WTC11 (cell line): ENCODE measurements around the gene TM7SF3. TPM values are rescaled to one million over a fixed set of nuclear protein-coding genes. Genes with fewer than 3 reads are reported as not detected.

Experiments used
- ATAC-seq: fragments of 200-7000 bp; cut with Tn5 transposase; 2 replicates; pipeline ENCODE4 v1.10.0; 2021; ENCODE audit warnings: mild to moderate bottlenecking, moderate library complexity
- CTCF ChIA-PET: fragments of 300-600 bp; sonication (Branson Sonifier 250); formaldehyde crosslinking; loops from one replicate; lab custom pipeline; 2021; ENCODE audit warnings: antibody characterized with exemption; lab: Charles Lee
- POLR2A ChIA-PET: fragments of 350-600 bp; sonication (Branson Sonifier 250); formaldehyde crosslinking; loops from one replicate; lab custom pipeline; 2021; ENCODE audit warnings: antibody characterized with exemption; lab: Charles Lee
- DNase-seq: peaks from one replicate; pipeline ENCODE4 v3.0.0; 2021; ENCODE audit warnings: low spot score
- H3K27ac Mint-ChIP-seq: 2 replicates; pipeline ENCODE4 v1.8.0; 2021; ENCODE audit warnings: mixed read lengths
- H3K27me3 Mint-ChIP-seq: 2 replicates; pipeline ENCODE4 v1.8.0; 2021; ENCODE audit warnings: low read depth, mild to moderate bottlenecking, moderate library complexity, mixed read lengths
- H3K36me3 Mint-ChIP-seq: 2 replicates; pipeline ENCODE4 v1.8.0; 2021; ENCODE audit warnings: mixed read lengths
- H3K4me1 Mint-ChIP-seq: 2 replicates; pipeline ENCODE4 v1.8.0; 2022; ENCODE audit warnings: mixed read lengths
- H3K4me3 Mint-ChIP-seq: 2 replicates; pipeline ENCODE4 v1.8.0; 2021; ENCODE audit warnings: mild to moderate bottlenecking, moderate library complexity, mixed read lengths
- H3K9me3 Mint-ChIP-seq: 2 replicates; pipeline ENCODE4 v1.8.0; 2021; ENCODE audit warnings: mixed read lengths
- ARID4B ChIP-seq: sonication (generic); formaldehyde crosslinking; IDR thresholded peaks from 2 replicates; pipeline ENCODE4 v1.8.0; 2023; ENCODE audit warnings: missing genetic modification reagents, mild to moderate bottlenecking, borderline replicate concordance
- ERG ChIP-seq: fragments of 250-450 bp; sonication (Bioruptor Pico); IDR thresholded peaks from 2 replicates; pipeline ENCODE4 v1.8.0; 2021; ENCODE audit warnings: mild to moderate bottlenecking
- ETV6 ChIP-seq: sonication (generic); formaldehyde crosslinking; IDR thresholded peaks from 2 replicates; pipeline ENCODE4 v1.8.1; 2022; ENCODE audit warnings: mild to moderate bottlenecking, missing genetic modification reagents
- GTF2I ChIP-seq: fragments of 250-450 bp; sonication (Bioruptor Pico); conservative IDR thresholded peaks from 2 replicates; pipeline ENCODE4 v1.4.0; 2021; ENCODE audit warnings: mild to moderate bottlenecking
- JAZF1 ChIP-seq: fragments of 250-450 bp; sonication (Bioruptor Pico); IDR thresholded peaks from 2 replicates; pipeline ENCODE4 v1.9.0; 2021; ENCODE audit warnings: moderate library complexity, mild to moderate bottlenecking, inconsistent platforms
- JUN ChIP-seq: sonication (generic); formaldehyde crosslinking; IDR thresholded peaks from 2 replicates; pipeline ENCODE4 v1.8.0; 2023; ENCODE audit warnings: mild to moderate bottlenecking, missing genetic modification reagents
- NFATC4 ChIP-seq: fragments of 250-450 bp; sonication (Bioruptor Pico); IDR thresholded peaks from 2 replicates; pipeline ENCODE4 v1.9.0; 2021; ENCODE audit warnings: mild to moderate bottlenecking
- NR1H2 ChIP-seq: sonication (generic); formaldehyde crosslinking; IDR thresholded peaks from 2 replicates; pipeline ENCODE4 v1.9.0; 2021; ENCODE audit warnings: mild to moderate bottlenecking, moderate library complexity, missing genetic modification reagents
- PRRX2 ChIP-seq: fragments of 250-450 bp; sonication (Bioruptor Pico); IDR thresholded peaks from 2 replicates; pipeline ENCODE4 v1.8.0; 2021; ENCODE audit warnings: mild to moderate bottlenecking
- SP1 ChIP-seq: sonication (generic); formaldehyde crosslinking; conservative IDR thresholded peaks from 2 replicates; pipeline ENCODE4 v1.8.1; 2022; ENCODE audit warnings: missing genetic modification reagents
- USF1 ChIP-seq: sonication (generic); formaldehyde crosslinking; IDR thresholded peaks from 2 replicates; pipeline ENCODE4 v1.8.0; 2022; ENCODE audit warnings: mild to moderate bottlenecking, missing genetic modification reagents
- ZBTB21 ChIP-seq: sonication (generic); formaldehyde crosslinking; IDR thresholded peaks from 2 replicates; pipeline ENCODE4 v1.8.1; 2023; ENCODE audit warnings: mild to moderate bottlenecking, missing genetic modification reagents, borderline replicate concordance
- ZBTB43 ChIP-seq: sonication (generic); formaldehyde crosslinking; IDR thresholded peaks from 2 replicates; pipeline ENCODE4 v1.8.1; 2023; ENCODE audit warnings: mild to moderate bottlenecking, missing genetic modification reagents
- ZNF121 ChIP-seq: sonication (generic); formaldehyde crosslinking; IDR thresholded peaks from 2 replicates; pipeline ENCODE4 v1.8.0; 2023; ENCODE audit warnings: missing genetic modification reagents
- ZNF219 ChIP-seq: sonication (generic); formaldehyde crosslinking; IDR thresholded peaks from 2 replicates; pipeline ENCODE4 v1.8.0; 2023; ENCODE audit warnings: missing genetic modification reagents, mild to moderate bottlenecking, borderline replicate concordance
- total RNA-seq: library from RNA; stranded (reverse); gene quantifications from 3 replicates; pipeline ENCODE4 v1.2.3, GENCODE V29; 2021
- TF ChIP-seq, protein P1 (sequence below): fragments of 250-450 bp; sonication (Bioruptor Pico); IDR thresholded peaks from 2 replicates; pipeline ENCODE4 v1.9.0; 2021; ENCODE audit warnings: moderate library complexity, mild to moderate bottlenecking, inconsistent platforms, borderline replicate concordance
- TF ChIP-seq, protein P2 (sequence below): sonication (generic); formaldehyde crosslinking; IDR thresholded peaks from 2 replicates; pipeline ENCODE4 v1.8.1; 2023; ENCODE audit warnings: mild to moderate bottlenecking, missing genetic modification reagents, moderate library complexity
- TF ChIP-seq, protein P3 (sequence below): fragments of 250-450 bp; sonication (Bioruptor Pico); IDR thresholded peaks from 2 replicates; pipeline ENCODE4 v2.1.2; 2022; ENCODE audit warnings: mild to moderate bottlenecking, moderate library complexity

Gene TM7SF3
- total RNA-seq, 1 experiment from 2014 or later: 75.3 TPM

DNA sequence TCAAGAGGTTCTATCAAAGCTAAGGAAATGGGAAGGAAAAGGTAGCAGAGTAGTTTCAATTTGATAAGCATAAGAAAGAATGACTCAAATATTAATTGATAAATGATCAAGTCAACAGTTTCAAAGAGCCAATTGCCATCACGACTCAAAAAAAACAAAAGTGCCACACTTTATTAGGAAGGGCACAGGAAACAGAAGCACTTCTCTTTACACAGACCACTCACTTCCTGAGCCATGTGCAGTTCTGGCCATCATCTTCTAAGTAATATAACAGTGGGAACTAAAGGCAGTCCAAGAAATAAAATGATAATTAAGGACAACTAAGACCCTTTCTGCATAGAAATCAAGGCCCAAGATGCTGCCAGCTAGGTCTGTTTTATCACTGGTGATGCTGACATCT, 13.2 kb downstream of the TM7SF3 start:
- ATAC-seq (no peak), DNase-seq (no peak)
- H3K27me3 Mint-ChIP-seq: no peaks in the 10 kb centered on the region
- no peak overlapping the region for H3K27ac Mint-ChIP-seq
- no peaks in the 10 kb centered on the region for H3K9me3 Mint-ChIP-seq
- no peak for TF ChIP-seq ZNF121 (CRISPR knock-in tag)
- TF ChIP-seq, protein P1, sequence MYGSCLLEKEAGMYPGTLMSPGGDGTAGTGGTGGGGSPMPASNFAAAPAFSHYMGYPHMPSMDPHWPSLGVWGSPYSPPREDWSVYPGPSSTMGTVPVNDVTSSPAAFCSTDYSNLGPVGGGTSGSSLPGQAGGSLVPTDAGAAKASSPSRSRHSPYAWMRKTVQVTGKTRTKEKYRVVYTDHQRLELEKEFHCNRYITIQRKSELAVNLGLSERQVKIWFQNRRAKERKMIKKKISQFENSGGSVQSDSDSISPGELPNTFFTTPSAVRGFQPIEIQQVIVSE: no peak
- no peak for TF ChIP-seq ZBTB43 (CRISPR knock-in tag)
- no peak for TF ChIP-seq PRRX2 (CRISPR knock-in tag)
- no peak for TF ChIP-seq JAZF1 (CRISPR knock-in tag)
- no peak for TF ChIP-seq NFATC4 (CRISPR knock-in tag)
- no peak for TF ChIP-seq GTF2I (CRISPR knock-in tag)
- no peak for TF ChIP-seq ZBTB21 (CRISPR knock-in tag)
- no peak for TF ChIP-seq ERG (CRISPR knock-in tag)
- TF ChIP-seq ZNF219 (CRISPR knock-in tag): no peak
- TF ChIP-seq USF1 (CRISPR knock-in tag): no peak
- no peak for TF ChIP-seq SP1 (CRISPR knock-in tag)
- TF ChIP-seq, protein P2, sequence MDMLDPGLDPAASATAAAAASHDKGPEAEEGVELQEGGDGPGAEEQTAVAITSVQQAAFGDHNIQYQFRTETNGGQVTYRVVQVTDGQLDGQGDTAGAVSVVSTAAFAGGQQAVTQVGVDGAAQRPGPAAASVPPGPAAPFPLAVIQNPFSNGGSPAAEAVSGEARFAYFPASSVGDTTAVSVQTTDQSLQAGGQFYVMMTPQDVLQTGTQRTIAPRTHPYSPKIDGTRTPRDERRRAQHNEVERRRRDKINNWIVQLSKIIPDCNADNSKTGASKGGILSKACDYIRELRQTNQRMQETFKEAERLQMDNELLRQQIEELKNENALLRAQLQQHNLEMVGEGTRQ (CRISPR knock-in tag): no peak
- TF ChIP-seq ARID4B (CRISPR knock-in tag): no peak
- TF ChIP-seq NR1H2 (CRISPR knock-in tag): no peak
- TF ChIP-seq, protein P3, sequence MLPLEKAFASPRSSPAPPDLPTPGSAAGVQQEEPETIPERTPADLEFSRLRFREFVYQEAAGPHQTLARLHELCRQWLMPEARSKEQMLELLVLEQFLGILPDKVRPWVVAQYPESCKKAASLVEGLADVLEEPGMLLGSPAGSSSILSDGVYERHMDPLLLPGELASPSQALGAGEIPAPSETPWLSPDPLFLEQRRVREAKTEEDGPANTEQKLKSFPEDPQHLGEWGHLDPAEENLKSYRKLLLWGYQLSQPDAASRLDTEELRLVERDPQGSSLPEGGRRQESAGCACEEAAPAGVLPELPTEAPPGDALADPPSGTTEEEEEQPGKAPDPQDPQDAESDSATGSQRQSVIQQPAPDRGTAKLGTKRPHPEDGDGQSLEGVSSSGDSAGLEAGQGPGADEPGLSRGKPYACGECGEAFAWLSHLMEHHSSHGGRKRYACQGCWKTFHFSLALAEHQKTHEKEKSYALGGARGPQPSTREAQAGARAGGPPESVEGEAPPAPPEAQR (CRISPR knock-in tag): no peak
- TF ChIP-seq JUN (CRISPR knock-in tag): no peak
- no peak for TF ChIP-seq ETV6 (CRISPR knock-in tag)
- H3K4me3 Mint-ChIP-seq: no peak overlapping the region
- H3K36me3 Mint-ChIP-seq: peaks cover 34% of the 10 kb centered on the region
- ChIA-PET CTCF (no interaction called here), POLR2A (no interaction called here)
- H3K4me1 Mint-ChIP-seq: peaks cover 29% of the 10 kb centered on the region
